Caco-2 (cell line): Measurements from ENCODE around the gene OR51G1. TPM values are rescaled to one million over a fixed set of nuclear protein-coding genes. Genes with fewer than 3 reads are reported as not detected.
"Not testable (repeated sequence)": the region's sequence is repeated elsewhere in the genome, so short reads cannot be mapped to it uniquely, and the experiment has no call there.

Experiments used
- BruUV-seq: library from RNA; stranded (reverse); fragments of 400-500 nt; replicated peaks from 2 replicates; lab custom pipeline; 2021; lab: Mats Ljungman, UMichigan
- CTCF ChIA-PET: fragments of 300-600 bp; sonication (Branson Sonifier 250); formaldehyde crosslinking; loops from one replicate; lab custom pipeline; 2022; ENCODE audit warnings: antibody characterized with exemption; lab: Charles Lee
- POLR2A ChIA-PET: fragments of 300-600 bp; sonication (Branson Sonifier 250); formaldehyde crosslinking; loops from one replicate; lab custom pipeline; 2022; ENCODE audit warnings: antibody characterized with exemption; lab: Charles Lee
- DNase-seq, 2 experiments: peaks; one replicate each; pipeline versions ENCODE4 v3.0.0 to v3.0.0-alpha.2; 2020 to 2022
- H3K27me3 ChIP-seq: replicated peaks from 2 replicates; pipeline ENCODE4 v1.6.0; 2011; ENCODE audit warnings: low read length; ENCODE audit not compliant: control insufficient read depth, insufficient read depth
- H3K36me3 ChIP-seq: 2 replicates; pipeline ENCODE4 v1.5.1; 2011; ENCODE audit warnings: low read length; ENCODE audit not compliant: control insufficient read depth, insufficient read depth
- H3K4me1 ChIP-seq: fragments of 250-450 bp; sonication (Bioruptor Pico); 2 replicates; pipeline ENCODE4 v1.5.1; 2020; ENCODE audit warnings: mild to moderate bottlenecking
- H3K4me3 ChIP-seq: 2 replicates; pipeline ENCODE4 v1.5.1; 2011; ENCODE audit warnings: low read depth, mild to moderate bottlenecking, control low read depth, low read length
- H3K9me3 ChIP-seq: fragments of 250-450 bp; sonication (Bioruptor Pico); 2 replicates; pipeline ENCODE4 v1.5.1; 2020; ENCODE audit warnings: mild to moderate bottlenecking, moderate library complexity
- H3K27ac Mint-ChIP-seq: one replicate; pipeline ENCODE4 v1.8.0; 2022; ENCODE audit warnings: mixed read lengths; ENCODE audit not compliant: unreplicated experiment
- H3K27me3 Mint-ChIP-seq: one replicate; pipeline ENCODE4 v1.8.0; 2022; ENCODE audit warnings: mixed read lengths; ENCODE audit not compliant: insufficient read depth, unreplicated experiment
- H3K36me3 Mint-ChIP-seq: one replicate; pipeline ENCODE4 v1.8.0; 2022; ENCODE audit warnings: mild to moderate bottlenecking, mixed read lengths; ENCODE audit not compliant: insufficient read depth, unreplicated experiment
- H3K4me1 Mint-ChIP-seq: one replicate; pipeline ENCODE4 v1.8.0; 2022; ENCODE audit warnings: low read depth, mixed read lengths; ENCODE audit not compliant: unreplicated experiment
- H3K4me3 Mint-ChIP-seq: one replicate; pipeline ENCODE4 v1.8.0; 2022; ENCODE audit warnings: mild to moderate bottlenecking, moderate library complexity, mixed read lengths; ENCODE audit not compliant: unreplicated experiment
- H3K9me3 Mint-ChIP-seq: one replicate; pipeline ENCODE4 v1.8.0; 2022; ENCODE audit warnings: mixed read lengths; ENCODE audit not compliant: unreplicated experiment
- intact Hi-C: fragments of 100-400 bp; cut with micrococcal nuclease; formaldehyde crosslinking; loops from one replicate; pipeline ENCODE4 v1.10.0; 2022; ENCODE audit not compliant: unreplicated experiment
- total RNA-seq: library from RNA; stranded (reverse); gene quantifications from 2 replicates; pipeline ENCODE4 v1.2.3, GENCODE V29; 2022
- TF ChIP-seq, protein P1 (sequence below), 2 experiments: fragments of 200-600 bp in 1 of 2; IDR thresholded peaks; 1 replicate in 1 of 2; 2 replicates in 1 of 2; pipeline versions ENCODE4 v1.5.1 to v1.8.0; 2011 to 2022; ENCODE audit warnings: antibody characterized with exemption in 1 of 2, control low read depth in 1 of 2, inconsistent platforms in 1 of 2, low read depth in 1 of 2, low read length in 1 of 2, mild to moderate bottlenecking in 1 of 2, moderate library complexity in 1 of 2; ENCODE audit not compliant: insufficient read depth in 1 of 2, severe bottlenecking in 1 of 2, unreplicated experiment in 1 of 2

Gene OR51G1
- total RNA-seq, 1 experiment from 2014 or later = not detected

GRCh38 chr11:4957396-4957795, 33.3 kb upstream of the OR51G1 start:
- POLR2A ChIA-PET = no interaction called here
- H3K4me1 Mint-ChIP-seq = no peaks in the 10 kb centered on the region
- no TSS peak for BruUV-seq
- Histone ChIP-seq H3K27me3 (no peaks in the 10 kb centered on the region), H3K4me1 (no peaks in the 10 kb centered on the region), H3K36me3 (no peaks in the 10 kb centered on the region), H3K9me3 (no peaks in the 10 kb centered on the region), H3K4me3 (no peak overlapping the region)
- peaks cover 9% of the 10 kb centered on the region for H3K27me3 Mint-ChIP-seq
- H3K36me3 Mint-ChIP-seq = no peaks in the 10 kb centered on the region
- TF ChIP-seq, protein P1, sequence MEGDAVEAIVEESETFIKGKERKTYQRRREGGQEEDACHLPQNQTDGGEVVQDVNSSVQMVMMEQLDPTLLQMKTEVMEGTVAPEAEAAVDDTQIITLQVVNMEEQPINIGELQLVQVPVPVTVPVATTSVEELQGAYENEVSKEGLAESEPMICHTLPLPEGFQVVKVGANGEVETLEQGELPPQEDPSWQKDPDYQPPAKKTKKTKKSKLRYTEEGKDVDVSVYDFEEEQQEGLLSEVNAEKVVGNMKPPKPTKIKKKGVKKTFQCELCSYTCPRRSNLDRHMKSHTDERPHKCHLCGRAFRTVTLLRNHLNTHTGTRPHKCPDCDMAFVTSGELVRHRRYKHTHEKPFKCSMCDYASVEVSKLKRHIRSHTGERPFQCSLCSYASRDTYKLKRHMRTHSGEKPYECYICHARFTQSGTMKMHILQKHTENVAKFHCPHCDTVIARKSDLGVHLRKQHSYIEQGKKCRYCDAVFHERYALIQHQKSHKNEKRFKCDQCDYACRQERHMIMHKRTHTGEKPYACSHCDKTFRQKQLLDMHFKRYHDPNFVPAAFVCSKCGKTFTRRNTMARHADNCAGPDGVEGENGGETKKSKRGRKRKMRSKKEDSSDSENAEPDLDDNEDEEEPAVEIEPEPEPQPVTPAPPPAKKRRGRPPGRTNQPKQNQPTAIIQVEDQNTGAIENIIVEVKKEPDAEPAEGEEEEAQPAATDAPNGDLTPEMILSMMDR (IDR thresholded peaks at IDR 0.05; ENCODE audit: insufficient read depth in 1 of 2, low read depth in 1 of 2, low read length in 1 of 2, severe bottlenecking in 1 of 2, unreplicated experiment in 1 of 2) = no peak
- no peak for DNase-seq
- H3K4me3 Mint-ChIP-seq = no peak overlapping the region
- H3K27ac Mint-ChIP-seq = no peak overlapping the region
- no peaks in the 10 kb centered on the region for H3K9me3 Mint-ChIP-seq
- CTCF ChIA-PET = no interaction called here
- intact Hi-C loops = no loop called here

DNA sequence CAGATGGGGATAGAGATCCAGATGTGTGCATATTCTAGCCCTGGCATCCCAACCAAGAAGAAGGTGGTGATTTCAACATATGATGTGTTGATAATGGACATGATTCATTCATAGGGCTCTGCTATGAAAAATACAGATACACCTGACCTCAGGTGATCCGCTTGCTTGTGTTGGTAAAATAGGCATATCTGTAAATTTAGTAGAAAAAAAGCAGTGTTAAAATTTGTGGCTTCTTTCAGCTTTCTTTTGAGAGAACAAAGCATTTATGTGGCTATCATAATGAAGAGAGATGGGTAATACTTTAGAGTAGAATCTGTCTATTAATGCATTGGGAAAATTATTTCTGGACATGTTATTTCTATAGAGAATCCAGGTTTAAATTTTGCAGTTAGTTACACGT, 31.5 kb upstream of the OR51G1 start, which contains the start of gene OR51A2:
TSS of gene OR51A2 (minus strand) at position 101 of the 400 bp plus-strand sequence. CDS start at position 101, 0 bp downstream.
- H3K27me3 ChIP-seq, BruUV-seq, H3K4me1 ChIP-seq, H3K27me3 Mint-ChIP-seq, H3K9me3 ChIP-seq, H3K27ac Mint-ChIP-seq, H3K4me3 Mint-ChIP-seq, CTCF ChIA-PET, H3K9me3 Mint-ChIP-seq, H3K36me3 ChIP-seq, intact Hi-C loops, POLR2A ChIA-PET, H3K4me3 ChIP-seq, DNase-seq, H3K36me3 Mint-ChIP-seq, H3K4me1 Mint-ChIP-seq: not testable (repeated sequence)

DNA sequence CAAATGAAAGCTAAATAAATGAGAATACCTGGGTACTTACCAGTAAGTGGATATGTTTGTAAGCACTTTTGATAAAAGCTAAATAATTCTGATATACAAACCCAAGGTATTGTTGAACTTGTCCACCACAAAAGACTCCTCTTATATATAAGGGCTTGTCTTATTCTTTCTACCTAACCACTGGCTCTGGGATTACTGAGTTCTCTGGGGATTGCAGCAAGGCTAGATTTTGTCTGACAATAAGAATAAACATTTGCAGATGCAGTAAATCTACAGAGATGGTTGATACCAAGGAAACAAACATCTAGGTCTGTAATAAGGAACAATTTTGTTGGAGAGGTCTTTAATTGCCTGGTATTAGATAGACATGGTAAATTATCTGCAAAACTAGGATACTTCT, 23.4 kb upstream of the OR51G1 start, which contains the start of gene OR51A4:
TSS of gene OR51A4 (minus strand) at position 101 of the 400 bp plus-strand sequence. CDS start 505 bp downstream, outside the sequence.
- Mint-ChIP-seq H3K27ac (no peak within 1 kb of the TSS), H3K4me3 (no peak within 1 kb of the TSS), H3K27me3 (peaks cover 5% of the 10 kb centered on the region), H3K9me3 (no peaks in the 10 kb centered on the region), H3K4me1 (no peaks in the 10 kb centered on the region), H3K36me3 (no peaks in the 10 kb centered on the region)
- H3K9me3 ChIP-seq = no peaks in the 10 kb centered on the region
- no peaks in the 10 kb centered on the region for H3K36me3 ChIP-seq
- POLR2A ChIA-PET = no interaction called here
- intact Hi-C loops = no loop called here
- H3K4me1 ChIP-seq = no peaks in the 10 kb centered on the region
- no peak within 1 kb of the TSS for H3K4me3 ChIP-seq
- CTCF ChIA-PET = no interaction called here
- no TSS peak for BruUV-seq
- TF ChIP-seq, protein P1 (IDR thresholded peaks at IDR 0.05; ENCODE audit: insufficient read depth in 1 of 2, low read depth in 1 of 2, low read length in 1 of 2, severe bottlenecking in 1 of 2, unreplicated experiment in 1 of 2) = no peak
- no peaks in the 10 kb centered on the region for H3K27me3 ChIP-seq
- DNase-seq = no peak

DNA sequence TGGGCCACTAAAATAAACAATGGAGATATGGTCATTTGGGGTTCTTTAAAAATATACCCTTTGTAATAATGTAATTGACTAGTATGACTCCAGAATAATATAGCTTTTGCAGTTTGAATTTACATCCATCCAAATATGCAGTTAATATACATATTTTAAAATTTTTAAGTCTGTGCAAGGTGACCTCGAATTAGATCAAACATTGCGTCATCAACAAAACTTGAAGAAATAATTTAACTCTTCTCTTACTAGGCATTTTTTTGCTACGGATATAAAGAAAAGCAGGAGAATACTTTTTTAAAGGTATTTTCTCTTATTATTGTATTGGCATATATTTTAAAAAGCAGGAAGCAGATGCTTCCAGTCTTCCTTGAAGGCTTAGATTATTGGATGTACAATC, 12.6 kb upstream of the OR51G1 start:
- no TSS peak for BruUV-seq
- Mint-ChIP-seq H3K4me1 (no peaks in the 10 kb centered on the region), H3K36me3 (no peaks in the 10 kb centered on the region), H3K9me3 (no peaks in the 10 kb centered on the region), H3K4me3 (no peak overlapping the region), H3K27ac (no peak overlapping the region), H3K27me3 (peaks cover 2% of the 10 kb centered on the region)
- ChIA-PET POLR2A (no interaction called here), CTCF (no interaction called here)
- TF ChIP-seq, protein P1 (IDR thresholded peaks at IDR 0.05; ENCODE audit: insufficient read depth in 1 of 2, low read depth in 1 of 2, low read length in 1 of 2, severe bottlenecking in 1 of 2, unreplicated experiment in 1 of 2) = no peak
- no peak overlapping the region for H3K4me3 ChIP-seq
- H3K27me3 ChIP-seq = no peaks in the 10 kb centered on the region
- no peaks in the 10 kb centered on the region for H3K9me3 ChIP-seq
- DNase-seq = no peak
- intact Hi-C loops = no loop called here
- H3K4me1 ChIP-seq = no peaks in the 10 kb centered on the region
- H3K36me3 ChIP-seq = no peaks in the 10 kb centered on the region
